Erythroblast (primary cell): ENCODE measurements around the gene GSK3A.

Experiments used
- GATA1 ChIP-seq: IDR thresholded peaks from 2 replicates; pipeline ENCODE4 v1.6.1; 2011; ENCODE audit warnings: low read depth, mild to moderate bottlenecking, control low read depth, low read length, moderate library complexity
- POLR2A ChIP-seq: IDR thresholded peaks from 2 replicates; pipeline ENCODE4 v1.6.1; 2011; ENCODE audit warnings: mild to moderate bottlenecking, low read length

DNA sequence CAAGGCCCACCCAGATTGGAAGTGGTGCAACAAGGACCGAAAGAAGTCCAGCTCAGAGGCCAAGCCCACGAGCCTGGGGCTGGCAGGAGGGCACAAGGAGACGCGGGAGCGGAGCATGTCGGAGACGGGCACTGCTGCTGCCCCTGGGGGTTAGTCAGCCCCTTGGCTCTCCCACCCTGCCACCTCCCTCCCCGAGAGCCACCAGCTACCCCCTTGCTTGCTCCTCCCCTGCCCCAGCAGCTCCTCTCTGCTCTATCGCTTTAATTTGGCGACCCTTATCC, 45.4 kb upstream of the GSK3A start:
- TF ChIP-seq POLR2A (no peak), GATA1 (no peak)
